GM23248 (cell line): ENCODE results near the gene PTGES3.

Experiments
- EZH2 ChIP-seq: fragments of 200-600 bp; sonication (generic); IDR thresholded peaks from 2 replicates; pipeline ENCODE4 v1.6.1; 2018; ENCODE audit warnings: antibody characterized with exemption, mild to moderate bottlenecking; ENCODE audit not compliant: insufficient read depth, poor library complexity, severe bottlenecking
- EZH2phosphoT487 ChIP-seq: fragments of 200-600 bp; sonication (generic); IDR thresholded peaks from 2 replicates; pipeline ENCODE4 v1.6.1; 2018; ENCODE audit warnings: antibody characterized with exemption, moderate library complexity, mild to moderate bottlenecking, low read depth; ENCODE audit not compliant: insufficient read depth

DNA sequence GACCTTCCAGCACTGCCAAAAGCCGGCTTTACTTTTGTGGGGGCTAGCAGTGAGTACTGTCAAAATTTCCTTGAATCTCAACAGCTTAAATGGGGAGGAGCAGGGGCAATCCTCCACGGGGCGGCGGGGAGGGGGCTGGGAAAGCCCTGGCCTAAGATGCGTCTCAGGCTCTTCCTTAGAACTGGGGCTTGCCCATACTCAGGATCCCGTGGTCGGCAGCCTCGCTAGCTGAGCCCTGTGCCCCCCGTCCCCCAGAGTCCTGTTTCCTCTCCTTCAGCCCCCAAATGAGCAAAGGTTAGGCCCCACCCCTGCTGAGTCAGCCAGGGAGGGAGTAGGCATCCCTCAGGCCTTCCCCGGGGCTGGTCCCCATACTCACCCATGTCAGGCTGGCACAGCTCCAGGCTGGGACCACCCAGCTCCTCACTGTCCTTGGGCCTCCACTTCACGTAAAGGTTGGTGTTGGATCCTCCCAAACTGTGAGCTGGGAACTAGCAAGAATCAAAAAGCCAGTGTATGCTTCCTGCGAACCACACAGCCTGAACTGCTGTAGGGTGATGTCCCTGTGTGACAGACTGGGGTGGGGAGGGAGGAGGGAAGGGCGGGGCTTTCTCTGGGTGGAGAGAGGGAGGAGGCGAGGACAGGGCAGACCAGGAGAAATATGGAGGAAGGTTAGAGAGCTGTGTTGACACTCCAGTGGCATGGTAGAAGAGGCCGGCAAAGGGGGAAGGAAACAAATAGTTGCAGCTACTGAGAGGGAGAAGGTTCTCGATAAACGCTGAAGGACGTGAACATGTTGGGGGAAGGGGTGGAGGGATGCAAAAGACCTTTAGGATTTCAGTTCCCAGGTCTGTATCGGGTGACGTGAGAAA is 52.0 kb downstream of the PTGES3 start:
- no peak for TF ChIP-seq EZH2
- no peak for TF ChIP-seq EZH2phosphoT487
